GM12891 (cell line): Measurements from ENCODE around the gene COL20A1. TPM values are rescaled to one million over a fixed set of nuclear protein-coding genes. Genes with fewer than 3 reads are reported as not detected.
"Not testable (repeated sequence)": the region's sequence is repeated elsewhere in the genome, so short reads cannot be mapped to it uniquely, and the experiment has no call there.

Source experiments
- DNase-seq: peaks from one replicate; pipeline ENCODE4 v3.0.0; 2011; ENCODE audit warnings: low spot score; ENCODE audit not compliant: insufficient read length
- FAIRE-seq: peaks from 2 replicates; lab custom pipeline; 2011; peaks lifted over from hg19 to GRCh38; lab: Jason Lieb, UNC
- PAX5 ChIP-seq: IDR thresholded peaks from 2 replicates; pipeline ENCODE4 v1.6.1; 2011; ENCODE audit warnings: low read length, moderate library complexity, mild to moderate bottlenecking; ENCODE audit not compliant: insufficient read depth, severe bottlenecking
- POLR2A ChIP-seq: IDR thresholded peaks from 2 replicates; pipeline ENCODE4 v1.6.1; 2011; ENCODE audit warnings: low read depth, low read length, control low read depth
- POLR2AphosphoS5 ChIP-seq: IDR thresholded peaks from 2 replicates; pipeline ENCODE4 v1.6.1; 2011; ENCODE audit warnings: low read depth, low read length, control low read depth
- POU2F2 ChIP-seq: IDR thresholded peaks from 2 replicates; pipeline ENCODE4 v1.6.1; 2011; ENCODE audit warnings: low read depth, mild to moderate bottlenecking, control low read depth, low read length, moderate library complexity
- SPI1 ChIP-seq: IDR thresholded peaks from 2 replicates; pipeline ENCODE4 v1.6.1; 2011; ENCODE audit warnings: low read depth, low read length, control low read depth
- TAF1 ChIP-seq: IDR thresholded peaks from 2 replicates; pipeline ENCODE4 v1.6.1; 2011; ENCODE audit warnings: low read depth, low read length, control low read depth
- polyA plus RNA-seq: library from polyadenylated mRNA; unstranded; fragments of >200 nt; gene quantifications from one replicate; pipeline ENCODE4 v1.2.1, GENCODE V29; 2012; ENCODE audit warnings: low read depth, missing spikeins, inconsistent platforms; ENCODE audit not compliant: missing spikeins

The COL20A1 gene
- not detected for polyA plus RNA-seq

GRCh38 chr20:63292904-63293303 is at the start of gene COL20A1:
Gene COL20A1, plus strand, starts transcription at chr20:63293186. Its CDS starts 1,922 bp downstream, at chr20:63295108.
- FAIRE-seq (no peak), DNase-seq (no peak)
- no peak for TF ChIP-seq PAX5
- no peak for TF ChIP-seq POLR2A
- TF ChIP-seq TAF1: no peak
- TF ChIP-seq POLR2AphosphoS5: no peak
- no peak for TF ChIP-seq POU2F2
- no peak for TF ChIP-seq SPI1

GRCh38 chr20:63243604-63244247 is 49.3 kb upstream of the COL20A1 start:
- no peak for FAIRE-seq
- DNase-seq: no peak
- TF ChIP-seq PAX5 (no peak), POU2F2 (no peak), SPI1 (no peak), TAF1 (no peak), POLR2AphosphoS5 (no peak), POLR2A (no peak)

GRCh38 chr20:63244468-63244867 is 48.5 kb upstream of the COL20A1 start:
- DNase-seq (no peak), FAIRE-seq (no peak)

DNA sequence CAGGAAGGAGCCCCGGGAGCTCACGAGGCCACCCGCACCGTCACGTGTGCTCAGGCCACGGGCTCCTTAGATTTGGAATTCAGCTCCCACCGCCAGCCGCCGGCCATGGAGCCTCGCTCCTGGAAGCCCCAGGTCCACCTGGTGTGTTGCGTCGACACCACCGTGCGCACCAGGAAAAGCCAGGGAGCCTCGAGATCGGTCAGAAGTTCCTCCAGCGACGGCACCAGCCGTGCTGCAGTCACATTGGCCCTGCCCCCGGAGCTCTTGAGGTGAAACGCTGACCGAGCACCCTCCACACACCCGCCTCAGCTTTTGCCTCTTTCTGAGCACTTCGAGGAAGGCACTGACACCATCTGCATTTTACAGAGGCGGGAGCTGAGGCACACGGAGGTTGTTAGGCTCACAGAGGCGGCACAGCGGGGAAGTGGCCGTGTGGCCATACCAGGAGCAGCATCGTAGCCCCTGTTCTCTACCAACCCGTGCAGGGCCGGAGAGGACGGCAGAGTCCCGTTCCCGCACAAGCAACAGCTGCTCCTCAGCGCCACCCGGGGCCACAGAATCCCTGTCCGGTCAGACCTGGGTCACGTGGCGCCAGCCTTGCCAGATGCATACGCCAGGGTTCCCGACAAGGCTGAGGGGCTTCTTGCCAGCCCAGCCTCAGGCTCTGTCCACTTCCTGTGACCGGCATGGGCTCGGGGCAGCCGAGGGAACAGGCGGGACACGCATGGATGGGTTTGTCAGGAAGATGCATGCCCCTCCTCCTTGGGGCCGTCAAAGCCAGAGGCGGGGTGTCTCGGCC is 46.3 kb upstream of the COL20A1 start:
- DNase-seq: no peak
- FAIRE-seq: no peak
- TF ChIP-seq PAX5: no peak
- TF ChIP-seq POU2F2: no peak
- TF ChIP-seq SPI1: no peak
- no peak for TF ChIP-seq POLR2AphosphoS5
- TF ChIP-seq TAF1: no peak
- TF ChIP-seq POLR2A: no peak

More at GRCh38 chr20:63244468-63244867, 48.5 kb upstream of the COL20A1 start:
- TF ChIP-seq TAF1 (no peak), POLR2AphosphoS5 (no peak), PAX5 (no peak), POLR2A (no peak), SPI1 (no peak), POU2F2 (no peak)

DNA sequence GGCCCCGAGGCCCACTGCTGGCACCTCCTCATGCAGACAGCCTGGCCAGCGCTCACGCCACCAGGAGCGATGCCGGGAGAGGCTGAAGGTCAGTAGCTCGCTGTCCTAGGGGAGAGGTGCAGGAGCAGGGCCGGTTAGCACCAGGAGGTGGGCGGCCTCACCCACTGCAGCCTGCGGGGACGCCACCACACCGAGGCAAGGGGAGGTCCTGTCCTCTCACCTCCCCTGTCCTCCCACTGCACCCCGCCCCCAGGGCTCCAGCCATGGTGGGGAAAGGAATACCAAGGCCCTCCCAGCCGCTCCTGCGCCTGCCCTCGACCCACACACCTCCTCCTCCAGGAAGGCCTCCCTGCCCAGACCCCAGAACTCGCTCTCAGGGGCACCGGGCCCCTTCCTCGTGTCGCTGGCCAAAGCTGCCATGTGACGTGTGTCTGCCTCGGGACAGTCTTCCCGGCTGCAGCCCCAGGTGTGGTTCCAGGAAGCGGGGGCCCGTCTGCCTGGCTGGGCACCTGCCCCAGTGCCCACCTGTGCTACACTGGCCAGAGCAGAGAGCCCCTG is 45.2 kb upstream of the COL20A1 start:
- TF ChIP-seq SPI1 (no peak), PAX5 (no peak), POLR2AphosphoS5 (no peak), POU2F2 (no peak), POLR2A (no peak), TAF1 (no peak)
- no peak for FAIRE-seq

DNA sequence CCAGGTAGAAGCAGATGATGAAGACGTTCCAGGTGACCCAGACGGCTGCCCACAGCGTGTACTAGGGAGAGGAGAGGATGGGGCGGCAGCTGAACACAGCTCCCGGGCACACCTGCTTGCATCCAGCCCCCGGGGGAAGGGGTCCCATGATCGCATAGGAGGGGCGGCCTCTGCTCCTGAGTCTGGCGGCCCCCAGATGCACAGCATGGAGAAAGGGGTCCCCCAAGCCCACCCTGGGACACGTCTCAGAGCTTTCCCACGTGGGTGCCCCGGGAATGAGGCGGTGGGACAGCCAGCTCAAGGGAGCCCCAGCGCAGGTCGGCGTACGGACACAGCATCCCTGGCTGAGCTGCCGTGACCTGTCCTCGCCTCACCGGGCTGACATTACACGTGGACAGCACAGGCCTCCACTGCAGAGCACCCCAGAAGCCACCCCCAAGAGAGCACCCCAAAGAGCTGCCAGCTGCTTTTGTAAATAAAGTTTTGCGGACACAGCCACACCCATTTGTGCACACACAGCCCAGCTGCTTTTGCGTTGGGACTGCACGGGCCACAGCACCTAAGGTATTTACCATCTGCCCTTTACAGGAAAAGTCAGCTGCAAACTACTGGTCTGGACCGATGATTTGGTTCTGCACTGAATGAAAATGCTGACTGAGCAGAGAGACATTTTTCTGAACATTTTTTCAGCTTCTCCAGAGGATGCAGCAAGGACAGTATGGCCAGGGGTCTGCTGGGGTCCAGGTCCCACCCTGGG is 44.0 kb upstream of the COL20A1 start:
- FAIRE-seq: no peak
- TF ChIP-seq POLR2A (no peak), TAF1 (no peak), POU2F2 (no peak), POLR2AphosphoS5 (no peak), SPI1 (no peak), PAX5 (no peak)
- DNase-seq: no peak

More for the DNA sequence above, 45.2 kb upstream of the COL20A1 start:
- no peak for DNase-seq

GRCh38 chr20:63249891-63250290 is 43.1 kb upstream of the COL20A1 start:
- no peak for FAIRE-seq
- TF ChIP-seq SPI1 (no peak), PAX5 (no peak), POU2F2 (no peak), POLR2A (no peak), TAF1 (no peak), POLR2AphosphoS5 (no peak)

GRCh38 chr20:63251350-63251749 is 41.6 kb upstream of the COL20A1 start:
- FAIRE-seq, DNase-seq: not testable (repeated sequence)

More at GRCh38 chr20:63249891-63250290, 43.1 kb upstream of the COL20A1 start:
- no peak for DNase-seq

DNA sequence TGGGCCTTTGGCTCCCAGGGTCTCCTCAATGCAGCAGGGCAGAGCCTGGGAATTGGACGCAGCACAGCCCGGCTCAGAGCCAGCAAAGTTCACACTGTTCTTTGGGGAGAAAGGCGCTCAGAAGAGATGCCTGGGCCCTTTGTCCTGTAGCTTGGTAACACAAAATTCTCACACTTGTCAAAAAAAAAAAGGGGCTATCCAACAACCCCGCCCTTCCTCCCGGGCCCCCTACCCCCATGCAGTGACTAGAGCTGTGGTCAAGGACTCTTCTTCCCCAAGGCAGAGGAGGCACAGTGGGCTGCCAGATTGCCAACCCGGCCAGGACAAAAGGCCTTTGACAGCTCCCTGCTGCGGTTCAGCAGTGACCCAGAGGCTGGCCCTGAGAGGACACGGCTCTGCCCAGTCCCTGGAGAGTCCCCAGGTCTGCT is 40.7 kb upstream of the COL20A1 start:
- FAIRE-seq: no peak
- TF ChIP-seq POLR2A (no peak), SPI1 (no peak), POLR2AphosphoS5 (no peak), TAF1 (no peak), PAX5 (no peak), POU2F2 (no peak)
- DNase-seq: no peak

- no peak for FAIRE-seq
These were observed 39.9 kb upstream of the COL20A1 start for GRCh38 chr20:63253065-63253437.

More at GRCh38 chr20:63253065-63253437, 39.9 kb upstream of the COL20A1 start:
- TF ChIP-seq POLR2AphosphoS5 (no peak), TAF1 (no peak), SPI1 (no peak)
- no peak for DNase-seq
